Erythroblast (primary cell): ENCODE measurements around the gene UBASH3B.

Source experiments
- GATA1 ChIP-seq: IDR thresholded peaks from 2 replicates; pipeline ENCODE4 v1.6.1; 2011; ENCODE audit warnings: low read depth, mild to moderate bottlenecking, control low read depth, low read length, moderate library complexity
- POLR2A ChIP-seq: IDR thresholded peaks from 2 replicates; pipeline ENCODE4 v1.6.1; 2011; ENCODE audit warnings: mild to moderate bottlenecking, low read length

DNA sequence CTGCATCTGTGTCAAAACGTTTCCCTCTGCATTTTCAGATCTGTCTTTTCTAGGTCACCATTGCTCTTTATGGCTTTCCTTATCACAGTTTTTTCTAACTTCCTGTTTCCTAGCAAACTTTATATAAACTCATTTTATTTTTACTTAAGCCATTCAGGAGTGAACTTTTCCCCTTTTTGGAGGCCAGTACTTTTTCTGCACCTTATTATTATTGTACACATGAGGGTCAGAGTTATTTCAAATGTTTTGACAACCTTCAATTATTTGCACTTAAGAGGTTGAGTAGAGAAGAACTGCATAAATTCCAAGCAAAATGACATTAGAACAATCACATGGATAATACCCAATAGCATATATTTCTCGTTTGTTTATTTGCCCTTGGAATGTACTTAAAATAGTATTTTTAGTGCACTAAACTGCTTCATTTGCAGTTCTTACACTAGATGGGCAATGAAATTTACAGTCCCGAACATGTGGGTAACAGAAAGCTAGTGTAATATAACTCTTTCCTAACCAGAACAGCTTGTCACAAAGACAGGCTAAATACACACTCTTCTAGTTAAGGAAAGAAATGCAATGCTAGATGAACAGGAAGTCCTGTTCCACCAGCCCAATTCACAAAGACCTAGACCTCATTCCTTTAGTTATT, 79.5 kb downstream of the UBASH3B start:
- TF ChIP-seq POLR2A, result no peak
- TF ChIP-seq GATA1, result no peak
